Measurements from ENCODE around the gene LETM1.
A peak's percentile ranks its signal among the peaks of the same experiment; 100 is the strongest.

The LETM1 gene

GRCh38 chr4:1771555-1772305 is 84.2 kb downstream of the LETM1 start:
- no peak for TF ChIP-seq CTCF (IDR thresholded peaks at IDR 0.05; ENCODE audit: insufficient read depth, low read depth, low read length, missing control alignments)
- DNase-seq (ENCODE audit: low read depth) = no peak
- H3K4me3 ChIP-seq (ENCODE audit: low read depth, low read length) = no peak overlapping the region

- H3K4me3 ChIP-seq (ENCODE audit: low read depth, low read length) = no peak overlapping the region
- DNase-seq (ENCODE audit: low read depth) = no peak
- no peak for TF ChIP-seq CTCF (IDR thresholded peaks at IDR 0.05; ENCODE audit: insufficient read depth, low read depth, low read length, missing control alignments)
These were observed 85.1 kb downstream of the LETM1 start for GRCh38 chr4:1770791-1771231.

- no peak for DNase-seq (ENCODE audit: low read depth)
- no peak overlapping the region for H3K4me3 ChIP-seq (ENCODE audit: low read depth, low read length)
- no peak for TF ChIP-seq CTCF (IDR thresholded peaks at IDR 0.05; ENCODE audit: insufficient read depth, low read depth, low read length, missing control alignments)
These were observed 85.7 kb downstream of the LETM1 start for GRCh38 chr4:1770245-1770644.

GRCh38 chr4:1769692-1770091 is 86.3 kb downstream of the LETM1 start:
- TF ChIP-seq CTCF (IDR thresholded peaks at IDR 0.05; ENCODE audit: insufficient read depth, low read depth, low read length, missing control alignments) = no peak
- no peak for DNase-seq (ENCODE audit: low read depth)
- H3K4me3 ChIP-seq (ENCODE audit: low read depth, low read length) = no peak overlapping the region

GRCh38 chr4:1768367-1769034 is 87.5 kb downstream of the LETM1 start:
- no peak overlapping the region for H3K4me3 ChIP-seq (ENCODE audit: low read depth, low read length)
- no peak for TF ChIP-seq CTCF (IDR thresholded peaks at IDR 0.05; ENCODE audit: insufficient read depth, low read depth, low read length, missing control alignments)
- no peak for DNase-seq (ENCODE audit: low read depth)

- no peak for DNase-seq (ENCODE audit: low read depth)
- peak; percentile 16 for TF ChIP-seq CTCF (IDR thresholded peaks at IDR 0.05; ENCODE audit: insufficient read depth, low read depth, low read length, missing control alignments)
- no peak overlapping the region for H3K4me3 ChIP-seq (ENCODE audit: low read depth, low read length)
These were observed 88.1 kb downstream of the LETM1 start for GRCh38 chr4:1767770-1768366.
